K562 (cell line): Measurements from ENCODE around the gene DCP1B. TPM values are rescaled to one million over a fixed set of nuclear protein-coding genes. Genes with fewer than 3 reads are reported as not detected.

Experiments used
- ASH1L ChIP-seq: fragments of 450-650 bp; IDR thresholded peaks from 2 replicates; pipeline ENCODE4 v1.6.1; 2018; ENCODE audit warnings: borderline replicate concordance, mild to moderate bottlenecking, low read depth; ENCODE audit not compliant: partially characterized antibody
- CTBP1 ChIP-seq: fragments of 450-650 bp; IDR thresholded peaks from 2 replicates; pipeline ENCODE4 v1.6.1; 2016; ENCODE audit warnings: borderline replicate concordance
- ESRRA ChIP-seq: fragments of 450-650 bp; IDR thresholded peaks from 2 replicates; pipeline ENCODE4 v1.6.1; 2014; ENCODE audit warnings: low read depth, mild to moderate bottlenecking, moderate library complexity, borderline replicate concordance
- GATAD2B ChIP-seq: fragments of 450-650 bp; IDR thresholded peaks from 2 replicates; pipeline ENCODE4 v1.6.1; 2017; ENCODE audit warnings: mild to moderate bottlenecking, borderline replicate concordance
- MGA ChIP-seq: fragments of 450-650 bp; IDR thresholded peaks from 2 replicates; pipeline ENCODE4 v1.6.1; 2016; ENCODE audit warnings: mild to moderate bottlenecking, moderate library complexity
- NR3C1 ChIP-seq: sonication (generic); formaldehyde crosslinking; IDR thresholded peaks from 2 replicates; pipeline ENCODE4 v1.8.1; 2022; ENCODE audit warnings: missing genetic modification reagents
- NRF1 ChIP-seq, 2 experiments: fragments of 450-650 bp; IDR thresholded peaks in 1 of 2; conservative IDR thresholded peaks in 1 of 2; 2 replicates each; pipeline ENCODE4 v1.6.1; 2014; ENCODE audit warnings: mild to moderate bottlenecking in 2 of 2
- RAD21 ChIP-seq, 2 experiments: fragments of 250-450 bp in 1 of 2; fragments of 450-650 bp in 1 of 2; sonication (Bioruptor Pico) in 1 of 2; formaldehyde crosslinking in 1 of 2; IDR thresholded peaks in 1 of 2; conservative IDR thresholded peaks in 1 of 2; 2 replicates each; pipeline versions ENCODE4 v1.4.0 to v1.8.0; 2020 to 2022; ENCODE audit warnings: mild to moderate bottlenecking in 2 of 2, moderate library complexity in 1 of 2
- YBX1 ChIP-seq: fragments of 450-650 bp; IDR thresholded peaks from 2 replicates; pipeline ENCODE4 v1.7.1; 2016; ENCODE audit warnings: mild to moderate bottlenecking
- polyA plus RNA-seq, 8 experiments: library from polyadenylated mRNA; depleted of rRNA in 4 of 8; stranded (reverse) in 5 of 8; unstranded in 3 of 8; fragments of >200 nt; fragmentation: Nextera tagmentation in 2 of 8; fragmentation: Illumina TruSeq in 1 of 8; extraction: Ambion mirVana in 2 of 8; extraction: Trizol in 1 of 8; gene quantifications; 2 replicates each; pipeline versions ENCODE4 v1.2.1 to v1.2.3, GENCODE V29; 2011 to 2014; ENCODE audit warnings: inconsistent platforms in 1 of 8, missing spikeins in 1 of 8
- total RNA-seq, 7 experiments: library from RNA; depleted of rRNA in 6 of 7; stranded (reverse); fragments of >200 nt in 6 of 7; fragmentation: Illumina TruSeq in 2 of 7; extraction: Trizol in 2 of 7; gene quantifications; 2 replicates each; pipeline versions ENCODE4 v1.2.1 to v1.2.3, GENCODE V29; 2011 to 2021; ENCODE audit warnings: low replicate concordance in 1 of 7

The DCP1B gene
- total and polyA plus RNA-seq, 9 of the 15 experiments (the other 6 are each of a cell fraction or from before 2014, with no cell fraction given) = 0.83 to 7.3 (median 3.4) TPM

DNA sequence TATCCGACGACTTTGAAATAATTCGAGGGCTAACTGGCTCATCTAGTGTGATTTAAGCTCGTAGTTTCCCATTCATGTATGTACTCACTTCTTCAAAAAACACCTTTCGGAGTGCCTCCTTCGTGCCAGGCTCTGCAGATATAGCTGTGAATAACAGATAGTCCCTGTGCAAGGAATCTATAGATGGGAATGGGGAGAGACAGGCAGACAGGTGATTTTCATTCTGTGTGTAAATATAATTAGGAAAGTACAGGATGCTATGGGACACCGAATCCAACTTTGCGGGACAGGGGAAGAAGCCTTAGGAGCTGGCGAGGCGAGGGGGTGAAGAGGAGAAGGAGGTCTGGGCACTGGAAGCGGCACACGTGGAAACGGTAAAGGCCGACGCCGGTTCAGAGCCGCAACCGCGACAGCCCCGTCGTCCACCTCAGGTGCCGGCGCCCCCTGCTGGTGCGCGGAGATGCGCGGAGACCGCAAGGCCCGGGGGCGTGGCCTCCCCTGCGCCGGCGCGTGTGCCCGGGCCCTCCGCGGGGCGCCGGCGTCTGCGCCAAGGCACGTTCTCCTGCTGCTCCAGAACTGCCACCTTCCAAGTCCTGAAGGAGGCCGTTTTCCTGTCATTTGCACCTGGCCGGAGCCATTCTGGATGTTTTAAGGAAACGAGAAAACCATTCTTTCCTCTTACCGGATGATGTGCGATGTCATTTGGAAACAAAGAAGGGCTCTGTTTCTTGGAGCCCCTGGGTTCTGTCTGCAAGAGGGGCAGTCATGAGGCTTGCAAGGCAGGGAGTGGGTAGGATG lies 30.6 kb upstream of the DCP1B start (continued):
- TF ChIP-seq MGA = peak; percentile 84
- peak; percentile 69; the same call in 1 of the 2 replicates for TF ChIP-seq ESRRA
- TF ChIP-seq NRF1 (conservative IDR thresholded peaks at IDR 0.05 in 1 of 2, IDR thresholded peaks at IDR 0.05 in 1 of 2) = peak; percentile 88 to 90
- peak; percentile 35 to 69 for TF ChIP-seq RAD21 (CRISPR knock-in tag; conservative IDR thresholded peaks at IDR 0.05 in 1 of 2, IDR thresholded peaks at IDR 0.05 in 1 of 2)
- TF ChIP-seq YBX1 = no peak
- TF ChIP-seq NR3C1 (CRISPR knock-in tag) = no peak
- TF ChIP-seq ASH1L = no peak
- TF ChIP-seq GATAD2B = peak; percentile 27; the same call in 1 of the 2 replicates
- peak; percentile 59; the same call in 1 of the 2 replicates for TF ChIP-seq CTBP1
